H1 (cell line): ENCODE measurements around the gene MUC13. TPM values are rescaled to one million over a fixed set of nuclear protein-coding genes. Genes with fewer than 3 reads are reported as not detected.

Experiments
- BACH1 ChIP-seq: IDR thresholded peaks from 2 replicates; pipeline ENCODE4 v1.6.1; 2012; ENCODE audit warnings: low read length, improper control_type of control experiment
- CEBPB ChIP-seq: IDR thresholded peaks from 2 replicates; pipeline ENCODE4 v1.6.1; 2012; ENCODE audit warnings: low read depth, low read length
- CHD7 ChIP-seq: fragments of 300-600 bp; sonication (generic); IDR thresholded peaks from 2 replicates; pipeline ENCODE4 v1.7.1; 2012; ENCODE audit warnings: low read length, moderate library complexity, mild to moderate bottlenecking, inconsistent platforms; ENCODE audit not compliant: insufficient replicate concordance
- KDM4A ChIP-seq: IDR thresholded peaks from one replicate; pipeline ENCODE4 v1.7.1; 2012; ENCODE audit warnings: low read depth, mild to moderate bottlenecking, moderate library complexity, low read length, inconsistent platforms; ENCODE audit not compliant: severe bottlenecking
- KDM5A ChIP-seq: fragments of 200-600 bp; IDR thresholded peaks from 2 replicates; pipeline ENCODE4 v1.7.1; 2012; ENCODE audit warnings: mild to moderate bottlenecking, low read length, inconsistent platforms, mixed read lengths
- POLR2A ChIP-seq, 2 experiments: IDR thresholded peaks; 1 replicate in 1 of 2; 2 replicates in 1 of 2; pipeline ENCODE4 v1.6.1; 2011; ENCODE audit warnings: low read depth in 2 of 2, low read length in 2 of 2, mild to moderate bottlenecking in 2 of 2; ENCODE audit errors: control extremely low read depth in 1 of 2
- RBBP5 ChIP-seq: IDR thresholded peaks from 2 replicates; pipeline ENCODE4 v1.7.1; 2012; ENCODE audit warnings: low read depth, mild to moderate bottlenecking, inconsistent platforms, low read length, moderate library complexity, borderline replicate concordance
- RFX5 ChIP-seq: IDR thresholded peaks from 2 replicates; pipeline ENCODE4 v1.6.1; 2011; ENCODE audit warnings: low read depth, low read length, improper control_type of control experiment, borderline replicate concordance
- SAP30 ChIP-seq: fragments of 300-600 bp; sonication (generic); IDR thresholded peaks from 2 replicates; pipeline ENCODE4 v1.7.1; 2012; ENCODE audit warnings: low read length, moderate library complexity, mild to moderate bottlenecking, inconsistent platforms; ENCODE audit not compliant: insufficient read depth, insufficient replicate concordance
- YY1 ChIP-seq: IDR thresholded peaks from 2 replicates; pipeline ENCODE4 v1.6.1; 2011; ENCODE audit warnings: low read depth, mild to moderate bottlenecking, low read length
- polyA plus RNA-seq, 7 experiments: library from polyadenylated mRNA; depleted of rRNA in 3 of 7; stranded (reverse) in 5 of 7; unstranded in 2 of 7; fragments of >200 nt in 5 of 7; fragments of 200-250 nt in 2 of 7; gene quantifications; 1 replicate in 5 of 7; 2 replicates in 1 of 7; 4 replicates in 1 of 7; pipeline versions ENCODE4 v1.2.1 to v1.2.3, GENCODE V29; 2011 to 2013; ENCODE audit warnings: missing spikeins in 2 of 7, mixed read lengths in 2 of 7
- total RNA-seq: library from RNA; stranded (reverse); fragmentation: NEBNext Ultra II Directional; extraction: Animal tissue kit (Norgen Biotek cat#: 25700); gene quantifications from 2 replicates; pipeline ENCODE4 v1.2.1, GENCODE V29; 2021

The MUC13 gene
- total and polyA plus RNA-seq, 2 of the 8 experiments (the other 6 are each of a cell fraction or from before 2014, with no cell fraction given): not detected

DNA sequence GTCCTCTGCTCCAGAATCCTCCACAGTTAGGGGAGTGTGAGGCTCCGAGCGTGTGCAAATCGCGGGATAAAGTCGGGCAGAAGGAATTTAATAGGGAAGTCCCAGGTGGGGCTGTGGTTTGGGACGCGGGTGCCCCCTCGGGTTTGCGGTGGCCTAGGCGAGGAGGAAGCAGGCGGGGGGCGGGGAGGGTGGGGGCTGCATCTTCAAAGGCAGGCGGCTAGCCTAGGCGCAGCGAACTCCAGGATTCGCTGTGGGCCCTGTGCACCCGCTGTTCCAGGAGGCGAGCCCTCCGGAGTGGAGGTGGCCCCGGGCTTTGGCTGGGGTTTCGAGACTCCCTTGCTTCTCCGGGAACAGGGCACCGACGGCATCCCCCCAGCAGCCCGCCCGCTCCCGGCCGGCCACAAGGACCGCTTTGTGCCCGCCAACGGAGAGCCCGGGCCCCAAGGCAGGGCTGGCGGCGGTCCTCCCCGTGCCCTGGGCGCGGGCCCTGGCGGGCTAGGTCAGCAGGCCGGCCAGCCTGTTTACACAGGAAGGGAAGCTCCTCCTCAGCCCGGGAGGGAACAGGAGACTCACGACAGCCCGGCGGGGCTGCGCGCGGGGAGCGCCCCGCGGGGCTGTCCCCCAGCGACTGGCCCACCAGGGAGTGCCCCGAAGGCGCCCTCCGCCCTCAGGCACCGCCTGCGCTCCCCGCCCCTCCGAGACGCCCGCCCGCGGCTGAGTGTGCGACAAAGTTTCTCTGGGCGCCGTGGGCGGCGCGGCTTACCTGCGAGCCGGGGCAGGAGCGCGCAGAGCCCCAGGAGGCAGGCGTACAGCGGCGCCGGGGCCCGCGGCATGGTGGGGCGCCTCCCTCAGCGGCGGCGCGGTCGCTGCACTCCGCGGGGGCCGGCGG lies 48.1 kb downstream of the MUC13 start (continued):
- no peak for TF ChIP-seq CHD7
- TF ChIP-seq BACH1: no peak
- no peak for TF ChIP-seq KDM5A
- peak in 1 of 2 experiments; percentile 17; a peak in 1 of 3 replicates for TF ChIP-seq POLR2A (IDR thresholded peaks at IDR 0.05; ENCODE audit: control extremely low read depth in 1 of 2, low read depth in 2 of 2, low read length in 2 of 2)
- peak; percentile 67; the same call in 1 of the 2 replicates for TF ChIP-seq RBBP5
- TF ChIP-seq SAP30: no peak
- no peak for TF ChIP-seq RFX5
- TF ChIP-seq KDM4A: peak; percentile 41
- no peak for TF ChIP-seq YY1
- TF ChIP-seq CEBPB: no peak
